Subcutaneous adipose tissue (tissue), 4 donors: ENCODE measurements around the gene TTC12. TPM values are rescaled to one million over a fixed set of nuclear protein-coding genes. Genes with fewer than 3 reads are reported as not detected.

Source experiments
- CTCF ChIP-seq: fragments of 450-650 bp; IDR thresholded peaks from one replicate; pipeline ENCODE4 v1.5.1; 2016; ENCODE audit warnings: low read depth, mild to moderate bottlenecking, control low read depth, antibody characterized with exemption, moderate library complexity
- total RNA-seq, 4 donors: library from RNA; depleted of rRNA; stranded (reverse); fragments of >200 nt; gene quantifications; one replicate each; pipeline ENCODE4 v1.1.0, GENCODE V29; 2016

Gene TTC12
- total RNA-seq, 4 donors from 2014 or later: 10.6 to 17.7 (median 12.2) TPM

DNA sequence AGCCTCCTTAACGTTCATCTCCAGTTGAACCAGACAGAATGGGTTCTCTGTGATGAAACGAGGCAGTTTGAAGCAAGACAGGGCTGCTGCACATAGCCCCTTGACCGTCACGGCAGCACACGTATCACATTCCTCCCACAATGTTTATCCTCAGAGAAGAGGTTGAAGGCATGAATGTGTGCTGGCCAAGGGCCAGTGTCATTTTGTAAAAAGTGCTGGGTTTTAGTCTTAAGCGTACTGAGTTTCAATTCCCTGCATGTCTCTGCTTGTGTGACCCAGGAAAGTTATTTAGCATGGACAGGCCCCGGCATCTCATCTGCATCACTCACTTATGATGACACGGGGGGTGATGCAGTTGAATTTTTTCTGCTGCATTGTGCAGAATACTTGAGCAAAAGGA, 31.6 kb downstream of the TTC12 start:
- TF ChIP-seq CTCF: no peak

DNA sequence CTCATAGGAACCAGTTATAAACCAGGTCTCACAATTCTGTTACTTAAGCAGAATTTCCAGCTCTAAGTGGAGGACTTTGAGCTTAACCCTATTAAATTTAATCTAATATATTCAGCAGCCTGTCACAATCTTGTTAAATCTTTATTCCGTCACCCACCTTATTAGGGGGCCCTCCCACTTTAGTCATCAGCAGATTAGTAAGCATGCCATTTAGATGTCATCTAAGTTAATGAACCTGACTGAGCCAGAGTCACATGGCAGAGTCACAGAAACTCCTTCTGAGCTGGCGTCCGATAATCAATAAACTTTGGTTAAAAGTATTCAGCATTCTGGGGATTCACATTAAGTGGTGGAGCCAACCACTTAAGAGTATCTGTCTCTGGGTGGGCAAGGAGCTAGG, 35.1 kb downstream of the TTC12 start:
- TF ChIP-seq CTCF: no peak

- no peak for TF ChIP-seq CTCF
Observed at GRCh38 chr11:113350336-113351067, 36.1 kb downstream of the TTC12 start.

- TF ChIP-seq CTCF: no peak
Observed at GRCh38 chr11:113351068-113351450, 36.7 kb downstream of the TTC12 start.

DNA sequence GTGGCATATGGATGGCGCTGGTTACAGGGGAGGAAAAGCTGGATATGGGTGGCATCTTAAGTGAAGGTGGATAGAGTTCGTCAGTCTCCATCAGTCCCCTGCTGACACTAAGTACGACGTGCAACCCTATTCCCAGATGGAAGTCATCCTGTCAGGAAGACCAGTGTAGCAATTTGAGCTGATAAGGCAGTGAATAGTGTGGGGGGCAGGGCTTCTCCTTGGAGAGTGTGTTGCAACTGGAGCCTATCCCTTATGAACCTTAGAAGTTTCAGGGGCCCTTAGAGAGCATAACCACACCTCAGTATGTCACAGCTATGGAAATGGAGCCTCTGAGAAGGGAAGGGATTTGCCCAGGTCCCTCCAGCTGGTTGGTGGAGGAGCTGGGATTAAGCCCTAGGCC, 37.1 kb downstream of the TTC12 start:
- TF ChIP-seq CTCF: no peak

DNA sequence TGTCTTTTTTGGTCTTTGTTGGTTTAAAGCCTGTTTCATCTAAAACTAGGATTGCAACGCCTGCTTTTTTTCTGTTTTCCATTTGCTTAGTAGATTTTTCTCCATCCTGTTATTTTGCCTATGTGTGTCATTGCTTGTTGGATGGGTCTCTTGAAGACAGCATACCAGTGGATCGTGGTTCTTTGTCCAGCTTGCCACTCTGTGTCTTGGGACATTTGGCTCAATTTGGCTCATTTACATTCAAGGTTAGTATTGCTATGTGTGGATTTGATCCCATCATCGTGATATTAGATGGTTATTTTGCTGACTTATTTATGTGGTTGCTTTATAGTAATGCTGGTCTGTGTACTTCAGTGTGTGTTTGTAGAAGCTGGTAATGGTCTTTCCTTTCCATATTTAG, 41.8 kb downstream of the TTC12 start:
- TF ChIP-seq CTCF: no peak

DNA sequence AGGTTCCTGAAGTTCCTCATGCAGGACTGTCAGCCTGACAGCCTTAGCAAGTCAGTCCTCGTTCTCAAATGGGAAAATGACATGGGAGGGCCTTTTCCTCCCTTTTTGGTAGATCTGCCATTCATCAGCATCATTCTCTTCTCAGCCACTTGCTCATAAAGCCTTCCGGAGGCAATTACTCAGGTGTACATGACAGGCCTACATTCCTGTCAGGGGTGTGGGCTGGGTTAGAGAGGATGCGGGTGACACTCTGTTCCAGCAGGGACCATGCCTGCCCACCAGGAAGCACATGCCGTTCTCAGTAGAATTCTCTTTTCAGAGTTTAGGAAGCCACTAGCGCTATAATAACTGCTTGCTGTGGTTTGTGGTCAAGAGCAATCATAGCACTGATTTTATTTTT, 49.0 kb downstream of the TTC12 start:
- no peak for TF ChIP-seq CTCF
